Measurements from ENCODE around the gene POGLUT3. TPM values are rescaled to one million over a fixed set of nuclear protein-coding genes. Genes with fewer than 3 reads are reported as not detected.

POGLUT3 gene
- total RNA-seq (1 to 10 TPM; 7.4 to 8.8 TPM), polyA plus RNA-seq (1 to 10 TPM; 5.8 to 7.8 TPM)

- no peaks in the 10 kb centered on the region for H3K9me3 ChIP-seq (ENCODE audit: control insufficient read depth in 4 of 4, low read length in 3 of 4)
- DNase-seq (ENCODE audit: low spot score), result peak; percentile 71
- H3K27ac ChIP-seq (ENCODE audit: low read depth in 1 of 2, low read length in 2 of 2), result peak within 1 kb of the TSS; percentile 92 to 93
- peaks cover 0 to 6% (median 4%) of the 10 kb centered on the region in 4 donors for H3K4me1 ChIP-seq (ENCODE audit: control insufficient read depth in 4 of 4, insufficient read depth in 4 of 4, low read length in 3 of 4)
- peak within 1 kb of the TSS; percentile 47 to 77 (median 64) for H3K4me3 ChIP-seq (ENCODE audit: low read depth in 1 of 3, low read length in 3 of 3)
- peak within 1 kb of the TSS; percentile 79 to 89 for H3K9ac ChIP-seq (ENCODE audit: low read depth in 1 of 2, low read length in 2 of 2)
- no peaks in the 10 kb centered on the region for H3K27me3 ChIP-seq (ENCODE audit: control insufficient read depth in 4 of 4, insufficient read depth in 4 of 4, low read length in 3 of 4)
- WGBS, result under 1% methylated on average over 84 of the region's 84 CpGs
- H3K36me3 ChIP-seq (ENCODE audit: control insufficient read depth in 4 of 4, insufficient read depth in 3 of 4, low read depth in 1 of 4, low read length in 3 of 4), result no peaks in the 10 kb centered on the region
- TF ChIP-seq FOXA1 (IDR thresholded peaks at IDR 0.05) (no peak), TAF1 (conservative IDR thresholded peaks at IDR 0.05) (no peak), SP1 (IDR thresholded peaks at IDR 0.05) (no peak), ATF3 (IDR thresholded peaks at IDR 0.05) (no peak)
Observed at GRCh38 chr11:108498046-108498815, at the start of gene POGLUT3. TSS of gene POGLUT3 (minus strand) at chr11:108498384. CDS start at chr11:108498366, 18 bp downstream.

- Histone ChIP-seq H3K36me3 (ENCODE audit: control insufficient read depth in 4 of 4, insufficient read depth in 3 of 4, low read depth in 1 of 4, low read length in 3 of 4) (peaks cover 0 to 3% (median 0%) of the 10 kb centered on the region in 4 donors), H3K9ac (ENCODE audit: low read depth in 1 of 2, low read length in 2 of 2) (no peak overlapping the region), H3K4me1 (ENCODE audit: control insufficient read depth in 4 of 4, insufficient read depth in 4 of 4, low read length in 3 of 4) (peaks cover 0 to 21% (median 14%) of the 10 kb centered on the region in 4 donors), H3K27me3 (ENCODE audit: control insufficient read depth in 4 of 4, insufficient read depth in 4 of 4, low read length in 3 of 4) (no peaks in the 10 kb centered on the region), H3K4me3 (ENCODE audit: low read depth in 1 of 3, low read length in 3 of 3) (no peak overlapping the region), H3K27ac (ENCODE audit: low read depth in 1 of 2, low read length in 2 of 2) (no peak overlapping the region), H3K9me3 (ENCODE audit: control insufficient read depth in 4 of 4, low read length in 3 of 4) (no peaks in the 10 kb centered on the region)
- 82% methylated on average over 5 of the region's 5 CpGs for WGBS
- no peak for DNase-seq (ENCODE audit: low spot score)
- TF ChIP-seq JUND (IDR thresholded peaks at IDR 0.05) (no peak), EGR1 (IDR thresholded peaks at IDR 0.05; ENCODE audit: low read depth in 2 of 2) (no peak), ATF3 (IDR thresholded peaks at IDR 0.05) (no peak), SP1 (IDR thresholded peaks at IDR 0.05) (no peak), GABPA (IDR thresholded peaks at IDR 0.05 in 1 of 2, conservative IDR thresholded peaks at IDR 0.05 in 1 of 2) (no peak), TAF1 (conservative IDR thresholded peaks at IDR 0.05) (no peak), HNF4G (IDR thresholded peaks at IDR 0.05) (no peak), RXRA (IDR thresholded peaks at IDR 0.05) (no peak), RAD21 (IDR thresholded peaks at IDR 0.05) (no peak), HNF4A (conservative IDR thresholded peaks at IDR 0.05) (no peak), FOXA2 (IDR thresholded peaks at IDR 0.05) (no peak), REST (IDR thresholded peaks at IDR 0.05) (no peak)
- TF ChIP-seq, protein P1, sequence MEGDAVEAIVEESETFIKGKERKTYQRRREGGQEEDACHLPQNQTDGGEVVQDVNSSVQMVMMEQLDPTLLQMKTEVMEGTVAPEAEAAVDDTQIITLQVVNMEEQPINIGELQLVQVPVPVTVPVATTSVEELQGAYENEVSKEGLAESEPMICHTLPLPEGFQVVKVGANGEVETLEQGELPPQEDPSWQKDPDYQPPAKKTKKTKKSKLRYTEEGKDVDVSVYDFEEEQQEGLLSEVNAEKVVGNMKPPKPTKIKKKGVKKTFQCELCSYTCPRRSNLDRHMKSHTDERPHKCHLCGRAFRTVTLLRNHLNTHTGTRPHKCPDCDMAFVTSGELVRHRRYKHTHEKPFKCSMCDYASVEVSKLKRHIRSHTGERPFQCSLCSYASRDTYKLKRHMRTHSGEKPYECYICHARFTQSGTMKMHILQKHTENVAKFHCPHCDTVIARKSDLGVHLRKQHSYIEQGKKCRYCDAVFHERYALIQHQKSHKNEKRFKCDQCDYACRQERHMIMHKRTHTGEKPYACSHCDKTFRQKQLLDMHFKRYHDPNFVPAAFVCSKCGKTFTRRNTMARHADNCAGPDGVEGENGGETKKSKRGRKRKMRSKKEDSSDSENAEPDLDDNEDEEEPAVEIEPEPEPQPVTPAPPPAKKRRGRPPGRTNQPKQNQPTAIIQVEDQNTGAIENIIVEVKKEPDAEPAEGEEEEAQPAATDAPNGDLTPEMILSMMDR (IDR thresholded peaks at IDR 0.05; ENCODE audit: low read depth, low read length, missing input control), result no peak
Observed at GRCh38 chr11:108545909-108546501, 47.8 kb upstream of the POGLUT3 start.

Data from liver (tissue), 9 donors.